HepG2 (cell line): ENCODE results near the gene PEPD. TPM values are rescaled to one million over a fixed set of nuclear protein-coding genes. Genes with fewer than 3 reads are reported as not detected.

Experiments
- ATF4 ChIP-seq, 2 experiments: fragments of 450-650 bp in 1 of 2; sonication (generic) in 1 of 2; formaldehyde crosslinking; IDR thresholded peaks; 2 replicates each; pipeline versions ENCODE4 v1.5.0 to v1.8.0; 2020 to 2022; ENCODE audit warnings: mild to moderate bottlenecking in 1 of 2, missing genetic modification reagents in 1 of 2
- E2F1 ChIP-seq: sonication (generic); formaldehyde crosslinking; IDR thresholded peaks from 2 replicates; pipeline ENCODE4 v1.5.0; 2020; ENCODE audit warnings: missing genetic modification reagents
- EEA1 ChIP-seq: sonication (generic); formaldehyde crosslinking; IDR thresholded peaks from 2 replicates; pipeline ENCODE4 v1.5.1; 2020; ENCODE audit warnings: mild to moderate bottlenecking, missing genetic modification reagents, borderline replicate concordance
- NAIF1 ChIP-seq: sonication (generic); formaldehyde crosslinking; IDR thresholded peaks from 2 replicates; pipeline ENCODE4 v1.5.0; 2020; ENCODE audit warnings: mild to moderate bottlenecking, missing genetic modification reagents, borderline replicate concordance
- PPARG ChIP-seq: conservative IDR thresholded peaks from 2 replicates; pipeline ENCODE4 v1.6.1; 2016; ENCODE audit warnings: missing biosample characterization, missing genetic modification reagents
- SP4 ChIP-seq: sonication (generic); formaldehyde crosslinking; IDR thresholded peaks from 2 replicates; pipeline ENCODE4 v1.8.1; 2023; ENCODE audit warnings: mild to moderate bottlenecking, missing genetic modification reagents
- SPEN ChIP-seq: sonication (generic); formaldehyde crosslinking; IDR thresholded peaks from 2 replicates; pipeline ENCODE4 v1.5.1; 2020; ENCODE audit warnings: low read depth, mild to moderate bottlenecking, missing genetic modification reagents
- SRY ChIP-seq: sonication (generic); formaldehyde crosslinking; IDR thresholded peaks from 2 replicates; pipeline ENCODE4 v1.8.0; 2022; ENCODE audit warnings: mild to moderate bottlenecking, missing genetic modification reagents
- TCF7L2 ChIP-seq: IDR thresholded peaks from 2 replicates; pipeline ENCODE4 v1.6.1; 2011; ENCODE audit warnings: mild to moderate bottlenecking, low read depth, low read length, moderate library complexity
- ZNF136 ChIP-seq: sonication (generic); formaldehyde crosslinking; IDR thresholded peaks from 2 replicates; pipeline ENCODE4 v1.8.1; 2022; ENCODE audit warnings: low read depth, mild to moderate bottlenecking, moderate library complexity, missing genetic modification reagents
- ZNF160 ChIP-seq: sonication (generic); formaldehyde crosslinking; IDR thresholded peaks from 2 replicates; pipeline ENCODE4 v1.8.0; 2022; ENCODE audit warnings: mild to moderate bottlenecking, inconsistent platforms, missing genetic modification reagents
- ZNF414 ChIP-seq: sonication (generic); formaldehyde crosslinking; IDR thresholded peaks from 2 replicates; pipeline ENCODE4 v1.5.0; 2020; ENCODE audit warnings: missing genetic modification reagents
- ZNF547 ChIP-seq: sonication (generic); formaldehyde crosslinking; IDR thresholded peaks from 2 replicates; pipeline ENCODE4 v1.5.1; 2020; ENCODE audit warnings: mild to moderate bottlenecking, missing genetic modification reagents
- ZNF646 ChIP-seq: sonication (generic); formaldehyde crosslinking; IDR thresholded peaks from 2 replicates; pipeline ENCODE4 v1.9.0; 2021; ENCODE audit warnings: mild to moderate bottlenecking, missing genetic modification reagents
- ZNF747 ChIP-seq: sonication (generic); formaldehyde crosslinking; IDR thresholded peaks from 2 replicates; pipeline ENCODE4 v1.8.1; 2023; ENCODE audit warnings: missing genetic modification reagents, mild to moderate bottlenecking, borderline replicate concordance
- ZNF768 ChIP-seq: sonication (generic); formaldehyde crosslinking; IDR thresholded peaks from 2 replicates; pipeline ENCODE4 v1.4.0; 2020; ENCODE audit warnings: missing genetic modification reagents
- ZSCAN31 ChIP-seq: sonication (generic); formaldehyde crosslinking; IDR thresholded peaks from 2 replicates; pipeline ENCODE4 v1.5.0; 2020; ENCODE audit warnings: low read depth, mild to moderate bottlenecking, missing genetic modification reagents
- polyA plus RNA-seq, 8 experiments: library from polyadenylated mRNA; depleted of rRNA in 3 of 8; stranded (reverse) in 7 of 8; unstranded in 1 of 8; fragments of >200 nt; fragmentation: Illumina TruSeq in 4 of 8; extraction: Trizol in 4 of 8; gene quantifications; 2 replicates each; pipeline versions ENCODE4 v1.2.1 to v1.2.3, GENCODE V29; 2011 to 2016; ENCODE audit warnings: low read depth in 4 of 8, missing spikeins in 1 of 8, mixed read lengths in 1 of 8; ENCODE audit not compliant: insufficient read depth in 1 of 8
- total RNA-seq, 5 experiments: library from RNA; depleted of rRNA; stranded (reverse); fragments of >200 nt; fragmentation: Illumina TruSeq; extraction: Trizol; gene quantifications; 2 replicates each; pipeline ENCODE4 v1.2.3, GENCODE V29; 2016; ENCODE audit warnings: low read depth in 1 of 5

The PEPD gene
- total and polyA plus RNA-seq, 2 of the 13 experiments (the other 11 are each of a cell fraction or from before 2014, with no cell fraction given): 60.7 to 75.1 TPM

- peak in 1 of 2 experiments; percentile 41; a peak in 1 of 4 replicates for TF ChIP-seq ATF4 (CRISPR knock-in tag; IDR thresholded peaks at IDR 0.05)
- TF ChIP-seq ZNF747 (CRISPR knock-in tag): no peak
- 0 out of 2 replicates have a peak, but pooled peaks have one; percentile 29 for TF ChIP-seq ZSCAN31 (CRISPR knock-in tag)
- peak; percentile 47; the same call in 1 of the 2 replicates for TF ChIP-seq SPEN (CRISPR knock-in tag)
- TF ChIP-seq PPARG (CRISPR knock-in tag): no peak
- TF ChIP-seq SP4: peak; percentile 88
- TF ChIP-seq NAIF1 (CRISPR knock-in tag): no peak
- TF ChIP-seq EEA1 (CRISPR knock-in tag): no peak
- no peak for TF ChIP-seq ZNF136 (CRISPR knock-in tag)
- 0 out of 2 replicates have a peak, but pooled peaks have one; percentile 71 for TF ChIP-seq ZNF414 (CRISPR knock-in tag)
- no peak for TF ChIP-seq ZNF646 (CRISPR knock-in tag)
- peak; percentile 57 for TF ChIP-seq ZNF547 (CRISPR knock-in tag)
- no peak for TF ChIP-seq TCF7L2
- peak; percentile 57; the same call in 1 of the 2 replicates for TF ChIP-seq ZNF160 (CRISPR knock-in tag)
- no peak for TF ChIP-seq E2F1 (CRISPR knock-in tag)
- no peak for TF ChIP-seq ZNF768
- peak; percentile 61; the same call in 1 of the 2 replicates for TF ChIP-seq SRY (CRISPR knock-in tag)
These were observed at the start of gene PEPD (continued) for GRCh38 chr19:33521480-33522370.
